Non-pigmented ciliary epithelial cell (primary cell): ENCODE data around the gene C3.
"Not testable (repeated sequence)": the region's sequence is repeated elsewhere in the genome, so short reads cannot be mapped to it uniquely, and the experiment has no call there.

Experiments used
- DNase-seq: peaks from one replicate; pipeline ENCODE4 v3.0.0-alpha.2; 2010; ENCODE audit warnings: low read depth

C3 gene

DNA sequence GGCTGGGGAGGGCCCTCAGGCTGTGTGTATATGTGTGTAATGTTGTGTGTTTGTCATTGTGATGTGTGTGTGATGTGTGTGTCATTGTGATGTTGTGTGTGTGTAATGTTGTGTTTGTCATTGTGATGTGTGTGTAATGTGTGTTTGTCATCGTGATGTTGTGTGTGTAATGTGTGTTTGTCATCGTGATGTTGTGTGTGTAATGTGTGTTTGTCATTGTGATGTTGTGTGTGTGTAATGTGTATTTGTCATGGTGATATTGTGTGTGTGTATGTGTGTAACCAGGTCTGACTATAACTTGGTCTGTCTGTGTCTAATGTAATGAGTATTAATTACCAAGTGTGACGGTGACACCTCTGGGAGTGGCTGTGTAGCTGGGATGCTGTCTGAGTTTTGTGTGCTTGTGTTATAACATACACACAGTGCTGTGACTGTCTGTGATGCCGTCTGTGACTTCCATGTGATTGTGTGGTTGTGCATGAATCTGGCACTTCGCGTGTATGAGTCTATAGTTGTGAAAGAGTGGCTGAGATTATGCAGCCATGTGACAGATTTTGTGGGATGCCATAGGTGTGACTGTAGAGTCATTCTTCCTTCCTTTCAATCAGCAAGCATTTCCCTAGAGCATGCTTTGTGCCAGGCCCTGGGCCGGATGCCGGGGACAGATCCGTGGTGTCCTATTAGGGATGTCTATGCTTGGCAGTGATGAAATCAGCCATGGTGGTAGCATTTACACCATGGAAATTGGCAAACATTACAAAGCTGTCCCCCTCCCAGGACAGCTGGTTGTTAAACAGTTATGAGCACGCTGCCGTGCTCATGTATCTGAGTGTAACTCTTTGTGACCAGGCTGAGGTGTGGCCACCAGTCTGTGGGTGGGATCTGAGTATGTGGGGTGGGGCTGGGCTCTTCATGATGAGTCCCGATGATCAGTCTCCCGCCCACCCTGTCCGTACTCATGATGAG lies 56.9 kb downstream of the C3 start:
- DNase-seq: no peak

GRCh38 chr19:6662702-6663101 lies 57.7 kb downstream of the C3 start:
- DNase-seq: no peak

DNA sequence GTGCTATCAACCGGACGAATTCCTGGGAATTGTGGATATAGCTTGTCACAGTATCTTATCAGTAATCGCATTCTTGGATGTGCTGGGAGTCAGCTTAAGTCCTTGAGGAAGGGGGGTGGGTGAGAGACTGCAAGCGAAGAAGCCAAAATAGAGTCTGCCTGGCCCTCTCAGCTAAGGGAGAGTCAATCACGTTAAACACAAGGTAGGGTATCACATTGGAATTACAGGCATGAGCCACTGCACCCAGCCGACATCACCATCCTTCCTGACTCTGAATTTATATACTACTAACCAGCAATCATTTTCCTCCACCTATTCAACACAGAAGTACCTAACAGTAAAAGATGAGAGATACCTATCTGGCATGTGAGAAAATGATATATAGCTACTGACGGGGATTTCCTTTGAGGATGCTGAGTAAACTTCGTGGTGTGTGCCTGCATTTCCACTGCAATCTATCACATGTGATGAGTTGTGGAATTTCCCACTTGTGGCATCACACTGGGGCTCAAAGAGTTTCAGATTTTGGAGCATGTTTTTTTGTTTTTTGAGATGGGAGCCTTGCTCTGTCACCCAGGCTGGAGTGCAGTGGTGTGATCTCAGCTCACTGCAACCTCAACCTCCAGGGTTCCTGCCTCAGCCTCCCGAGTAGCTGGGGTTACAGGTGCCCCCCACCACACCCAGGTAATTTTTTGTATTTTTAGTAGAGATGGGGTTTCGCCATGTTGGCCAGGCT lies 58.8 kb downstream of the C3 start:
- DNase-seq: not testable (repeated sequence)

GRCh38 chr19:6660930-6661329 lies 59.5 kb downstream of the C3 start:
- DNase-seq: no peak

DNA sequence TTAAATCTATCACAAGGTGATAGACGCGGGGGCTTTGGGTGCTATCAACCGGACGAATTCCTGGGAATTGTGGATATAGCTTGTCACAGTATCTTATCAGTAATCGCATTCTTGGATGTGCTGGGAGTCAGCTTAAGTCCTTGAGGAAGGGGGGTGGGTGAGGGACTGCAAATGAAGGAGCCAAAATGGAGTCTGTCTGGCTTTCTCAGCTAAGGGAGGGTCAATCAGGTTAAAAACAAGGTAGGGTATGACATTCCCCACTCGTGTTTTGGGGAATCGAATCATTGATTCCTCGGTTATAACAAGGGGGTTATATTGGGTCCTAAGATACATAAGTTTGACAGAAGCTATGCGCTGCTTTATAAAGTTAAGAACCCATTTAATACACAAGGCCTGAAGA lies 64.1 kb downstream of the C3 start:
- not testable (repeated sequence) for DNase-seq

DNA sequence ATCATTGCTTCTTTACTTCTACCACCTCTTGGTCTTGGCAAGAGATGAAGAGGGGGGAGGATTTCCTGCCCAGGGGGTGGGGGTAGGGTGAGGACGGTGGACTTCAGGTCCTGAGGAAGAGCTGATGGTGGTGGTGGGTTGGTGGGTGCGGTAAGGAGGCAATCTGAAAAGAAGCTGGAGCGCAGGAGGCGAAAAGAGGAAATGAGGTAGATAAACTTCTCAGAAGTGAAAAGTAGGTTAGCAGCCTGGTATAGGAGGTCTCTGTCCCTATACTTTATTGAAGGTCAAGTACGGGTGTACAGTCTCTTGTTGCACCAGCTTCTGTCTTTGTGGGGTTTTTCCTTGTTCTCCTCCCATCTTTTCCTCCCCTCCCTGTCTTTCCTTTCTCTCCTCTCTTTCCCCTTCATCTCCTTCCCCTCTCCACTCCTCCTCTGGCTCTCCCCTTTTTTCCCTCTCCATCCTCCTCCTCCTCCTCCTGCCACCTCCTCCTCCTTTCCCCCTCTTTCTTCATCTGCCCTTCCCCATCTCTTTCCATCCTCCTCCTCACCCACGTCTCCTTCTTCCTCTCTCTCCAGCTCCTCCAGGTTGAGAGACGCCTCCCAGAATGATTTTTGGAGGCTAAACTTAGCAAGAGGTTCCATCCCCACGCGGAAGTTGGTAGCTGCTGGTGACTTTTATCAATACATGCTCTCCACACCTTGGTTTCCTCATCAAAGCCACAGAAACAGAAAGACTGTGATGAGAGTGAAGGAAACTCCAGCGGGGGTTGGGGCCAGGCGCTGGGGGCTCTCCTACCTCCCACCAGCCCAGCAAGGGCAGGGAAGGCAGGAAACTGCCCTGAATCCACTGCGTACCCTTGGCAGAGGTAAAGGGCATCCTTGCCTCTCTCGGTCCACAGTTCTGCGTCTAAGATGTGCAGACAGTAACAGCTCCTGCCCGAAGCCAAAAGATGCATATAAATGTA lies 65.8 kb downstream of the C3 start:
- no peak for DNase-seq

GRCh38 chr19:6652805-6653094 lies 67.7 kb downstream of the C3 start:
- DNase-seq: no peak

GRCh38 chr19:6651965-6652804 lies 68.3 kb downstream of the C3 start:
- DNase-seq: no peak

- DNase-seq: no peak
These were observed 71.3 kb downstream of the C3 start for GRCh38 chr19:6649185-6649584.

DNA sequence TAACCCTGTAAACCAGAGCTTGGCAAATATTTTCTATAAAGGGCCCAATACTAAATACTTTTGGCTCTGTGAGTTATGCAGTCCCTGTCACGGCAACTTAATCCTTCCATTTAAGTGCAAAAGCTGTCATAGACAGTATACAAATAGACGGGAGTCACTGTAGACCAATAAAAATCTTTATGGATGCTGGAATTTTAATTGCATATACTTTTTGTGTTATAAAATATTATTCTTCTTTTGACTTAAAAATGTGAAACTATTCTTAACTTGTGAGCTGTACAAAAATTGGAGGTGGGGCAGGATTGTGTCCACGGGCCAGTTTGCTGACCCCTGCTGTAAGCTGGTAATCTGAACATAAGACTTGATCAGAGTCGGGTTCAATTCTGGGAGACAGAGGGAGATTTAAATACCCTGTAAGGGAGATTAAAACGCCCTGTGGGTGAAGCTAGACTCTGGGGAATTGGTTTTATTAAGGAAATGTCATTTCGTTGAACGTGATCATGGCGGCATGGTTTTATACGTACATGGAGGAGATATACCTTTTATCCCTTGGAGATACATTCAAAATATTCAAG lies 72.2 kb downstream of the C3 start:
- no peak for DNase-seq

GRCh38 chr19:6644796-6645195 lies 75.7 kb downstream of the C3 start:
- no peak for DNase-seq

GRCh38 chr19:6640333-6640732 lies 80.1 kb downstream of the C3 start:
- DNase-seq: not testable (repeated sequence)

DNA sequence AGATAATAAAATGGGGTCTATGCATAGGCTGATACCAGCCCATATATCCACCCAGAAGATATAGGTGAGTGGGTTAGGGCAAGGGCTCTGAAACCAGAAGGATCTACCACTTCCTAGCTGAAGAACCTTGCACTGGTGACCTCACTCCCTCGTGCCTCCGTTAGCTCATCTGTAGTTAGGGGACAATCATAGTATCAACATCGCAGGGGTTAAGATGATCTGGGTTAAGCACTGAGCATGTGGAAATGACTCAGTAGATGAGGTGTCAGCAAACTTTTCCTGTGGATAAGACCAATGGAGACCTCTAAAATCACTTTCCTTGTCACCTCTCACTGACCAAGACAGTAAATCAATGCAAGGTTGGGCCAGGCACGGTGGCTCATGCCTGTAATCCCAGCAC lies 81.0 kb downstream of the C3 start:
- DNase-seq: no peak

DNA sequence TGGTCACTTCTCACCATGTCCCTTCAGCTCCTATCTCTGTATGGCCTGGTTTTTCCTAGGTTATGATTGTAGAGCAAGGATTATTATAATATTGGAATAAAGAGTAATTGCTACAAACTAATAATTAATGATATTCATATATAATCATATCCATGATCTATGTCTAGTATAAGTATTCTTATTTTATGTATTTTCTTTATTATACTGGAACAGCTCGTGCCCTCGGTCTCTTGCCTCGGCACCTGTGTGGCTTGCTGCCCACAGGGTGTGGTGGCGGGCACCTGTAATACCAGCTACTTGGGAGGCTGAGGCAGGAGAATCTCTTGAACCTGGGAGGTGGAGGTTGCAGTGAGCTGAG lies 87.0 kb downstream of the C3 start:
- DNase-seq: not testable (repeated sequence)

DNA sequence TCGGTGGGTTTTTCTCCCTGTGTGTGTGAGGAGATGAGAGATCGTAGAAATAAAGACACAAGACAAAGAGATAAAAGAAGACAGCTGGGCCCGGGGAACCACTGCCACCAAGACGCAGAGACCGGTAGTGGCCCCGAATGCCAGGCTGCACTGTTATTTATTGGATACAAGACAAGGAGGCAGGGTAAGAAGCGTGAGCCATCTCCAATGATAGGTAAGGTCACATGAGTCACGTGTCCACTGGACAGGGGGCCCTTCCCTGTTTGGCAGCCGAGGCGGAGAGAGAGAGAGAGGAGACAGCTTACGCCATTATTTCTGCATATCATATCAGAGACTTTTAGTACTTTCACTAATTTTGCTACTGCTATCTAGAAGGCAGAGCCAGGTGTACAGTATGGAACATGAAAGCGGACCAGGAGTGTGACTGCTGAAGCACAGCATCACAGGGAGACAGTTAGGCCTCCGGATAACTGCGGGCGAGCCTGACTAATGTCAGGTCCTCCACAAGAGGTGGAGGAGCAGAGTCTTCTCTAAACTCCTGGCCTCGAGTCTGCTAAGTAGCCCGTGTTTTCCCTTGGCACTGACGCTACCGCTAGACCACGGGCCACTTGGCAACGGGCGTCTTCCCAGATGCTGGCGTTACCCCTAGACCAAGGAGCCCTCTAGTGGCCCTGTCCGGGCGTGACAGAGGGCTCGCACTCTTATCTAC lies 87.5 kb downstream of the C3 start:
- DNase-seq: not testable (repeated sequence)

DNA sequence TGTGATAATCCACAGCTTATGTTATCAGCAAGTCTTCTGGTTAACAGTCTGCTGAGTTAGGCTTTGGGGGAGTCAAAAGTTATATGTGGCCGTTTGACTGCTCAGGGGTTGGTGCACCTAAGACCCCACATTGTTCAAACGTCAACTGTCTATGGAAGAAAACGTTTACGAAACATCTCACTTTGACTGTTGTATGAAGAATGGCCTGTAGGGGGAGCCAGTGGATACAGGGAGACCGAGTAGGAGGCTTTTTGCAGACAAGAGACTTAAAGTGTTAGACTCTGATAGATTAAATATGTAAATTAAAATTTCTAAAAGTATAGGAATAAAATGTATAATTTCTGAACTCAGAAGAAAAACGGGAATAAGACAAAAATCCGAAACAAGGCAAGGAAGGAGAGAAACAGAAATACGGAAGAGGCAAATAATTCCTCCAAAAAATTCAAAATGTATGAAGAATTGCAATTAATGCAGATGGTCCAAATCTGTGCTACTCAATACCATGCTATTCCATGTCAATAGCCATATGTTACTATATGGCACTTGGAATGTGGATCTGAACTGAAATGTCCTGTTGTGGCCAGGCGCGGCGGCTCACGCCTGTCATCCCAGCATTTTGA lies 88.3 kb downstream of the C3 start:
- DNase-seq: peak; percentile 22
